PC-9 (cell line): ENCODE measurements around the gene SPOCK3. TPM values are rescaled to one million over a fixed set of nuclear protein-coding genes. Genes with fewer than 3 reads are reported as not detected.
A peak's percentile ranks its signal among the peaks of the same experiment; 100 is the strongest.
"Not testable (repeated sequence)": the region's sequence is repeated elsewhere in the genome, so short reads cannot be mapped to it uniquely, and the experiment has no call there.

Experiments
- Bru-seq: library from RNA; stranded (reverse); fragments of 400-500 nt; gene quantifications from one replicate; lab custom pipeline; 2021; lab: Mats Ljungman, UMichigan
- BruChase-seq, 2 experiments: library from RNA; stranded (reverse); fragments of 400-500 nt; gene quantifications; one replicate each; lab custom pipeline; 2021; lab: Mats Ljungman, UMichigan
- BruUV-seq: library from RNA; stranded (reverse); fragments of 400-500 nt; replicated peaks from 2 replicates; lab custom pipeline; 2021; lab: Mats Ljungman, UMichigan
- CTCF ChIA-PET: fragments of 300-600 bp; sonication (Branson Sonifier 250); formaldehyde crosslinking; loops from one replicate; lab custom pipeline; 2022; ENCODE audit warnings: antibody characterized with exemption; lab: Charles Lee
- POLR2A ChIA-PET: fragments of 300-600 bp; sonication (Branson Sonifier 250); formaldehyde crosslinking; loops from one replicate; lab custom pipeline; 2022; ENCODE audit warnings: antibody characterized with exemption; ENCODE audit not compliant: unreplicated experiment; lab: Charles Lee
- DNase-seq, 2 experiments: peaks; one replicate each; pipeline versions ENCODE4 v3.0.0 to v3.0.0-alpha.2; 2015 to 2022; ENCODE audit warnings: mixed read lengths in 1 of 2
- H2AFZ ChIP-seq: fragments of 200-600 bp; sonication (generic); 2 replicates; pipeline ENCODE4 v1.8.1; 2017; ENCODE audit warnings: antibody characterized with exemption
- H3F3A ChIP-seq: fragments of 200-600 bp; sonication (generic); 2 replicates; pipeline ENCODE4 v1.8.1; 2017; ENCODE audit warnings: antibody characterized with exemption, mild to moderate bottlenecking, low read depth; ENCODE audit not compliant: insufficient read depth
- H3K27ac ChIP-seq: fragments of 200-600 bp; sonication (generic); 2 replicates; pipeline ENCODE4 v1.6.1; 2016; ENCODE audit warnings: mixed run types
- H3K27me3 ChIP-seq: fragments of 200-600 bp; sonication (generic); 2 replicates; pipeline ENCODE4 v1.6.1; 2016; ENCODE audit warnings: low read depth, mixed run types; ENCODE audit not compliant: insufficient read depth
- H3K36me3 ChIP-seq: fragments of 200-600 bp; sonication (generic); 2 replicates; pipeline ENCODE4 v1.6.1; 2016; ENCODE audit warnings: low read depth, mixed run types
- H3K4me1 ChIP-seq: fragments of 200-600 bp; sonication (generic); replicated peaks from 2 replicates; pipeline ENCODE4 v1.6.1; 2016; ENCODE audit warnings: mixed run types; ENCODE audit not compliant: insufficient read depth
- H3K4me2 ChIP-seq: fragments of 200-600 bp; sonication (generic); 2 replicates; pipeline ENCODE4 v1.6.1; 2017; ENCODE audit warnings: mixed run types
- H3K4me3 ChIP-seq: fragments of 200-600 bp; sonication (generic); 2 replicates; pipeline ENCODE4 v1.6.1; 2016; ENCODE audit warnings: mixed run types
- H3K79me2 ChIP-seq: fragments of 200-600 bp; sonication (generic); 2 replicates; pipeline ENCODE4 v1.6.1; 2017; ENCODE audit warnings: low read depth, mixed run types
- H3K9me2 ChIP-seq: fragments of 200-600 bp; sonication (generic); 2 replicates; pipeline ENCODE4 v1.8.1; 2017; ENCODE audit warnings: mild to moderate bottlenecking; ENCODE audit not compliant: insufficient read depth
- H3K9me3 ChIP-seq: fragments of 200-600 bp; sonication (generic); 2 replicates; pipeline ENCODE4 v1.8.1; 2016; ENCODE audit warnings: low read depth; ENCODE audit not compliant: insufficient read depth
- H4K20me1 ChIP-seq: fragments of 200-600 bp; sonication (generic); 2 replicates; pipeline ENCODE4 v1.8.1; 2017; ENCODE audit not compliant: insufficient read depth
- CTCF ChIP-seq: fragments of 200-600 bp; sonication (generic); conservative IDR thresholded peaks from 2 replicates; pipeline ENCODE4 v1.6.1; 2017; ENCODE audit warnings: mixed run types, antibody characterized with exemption, mild to moderate bottlenecking, moderate library complexity
- EZH2 ChIP-seq: fragments of 200-600 bp; sonication (generic); IDR thresholded peaks from 2 replicates; pipeline ENCODE4 v1.8.0; 2017; ENCODE audit warnings: antibody characterized with exemption, low read depth
- intact Hi-C: fragments of 100-400 bp; cut with micrococcal nuclease; formaldehyde crosslinking; loops from one replicate; pipeline ENCODE4 v1.10.0; 2022; ENCODE audit not compliant: unreplicated experiment
- long read RNA-seq: library from polyadenylated mRNA; stranded (forward); transcript quantifications from one replicate; pipeline ENCODE4 v2.0.0, GENCODE V29; 2022
- total RNA-seq: library from RNA; stranded (reverse); gene quantifications from 2 replicates; pipeline ENCODE4 v1.2.3, GENCODE V29; 2021

The SPOCK3 gene
- total RNA-seq (not detected in 2 replicates), Bru-seq, nascent RNA (percentile 10 among the genes with signal in this experiment), BruChase-seq, experiment 1, labeled RNA remaining after a 2-hour chase (percentile 12 among the genes with signal in this experiment), BruChase-seq, experiment 2, labeled RNA remaining after a 6-hour chase (percentile 4 among the genes with signal in this experiment)
- long read RNA-seq = 0 reads

- H3K79me2 ChIP-seq = no peaks in the 10 kb centered on the region
- no peaks in the 10 kb centered on the region for H3K36me3 ChIP-seq
- POLR2A ChIA-PET = interaction anchor here (0.6 kb wide), 2 partner anchors 8 to 179 kb away, joined by 9 to 19 read pairs; no protein-coding TSS in a partner anchor
- no peak within 1 kb of the TSS for H3K27ac ChIP-seq
- H3K4me3 ChIP-seq = peak within 1 kb of the TSS; percentile 66
- no TSS peak for BruUV-seq
- peak within 1 kb of the TSS; percentile 88 for H2AFZ ChIP-seq
- no peaks in the 10 kb centered on the region for H3K27me3 ChIP-seq
- no peaks in the 10 kb centered on the region for H3F3A ChIP-seq
- H3K4me2 ChIP-seq = peak within 1 kb of the TSS; percentile 86
- DNase-seq = peak in 1 of 2 experiments; percentile 51
- no peaks in the 10 kb centered on the region for H3K4me1 ChIP-seq
- H3K9me2 ChIP-seq = no peaks in the 10 kb centered on the region
- no peaks in the 10 kb centered on the region for H3K9me3 ChIP-seq
- no peaks in the 10 kb centered on the region for H4K20me1 ChIP-seq
- intact Hi-C loops = loop anchor here (5.0 kb wide), 1 partner anchor 212 kb away; no protein-coding TSS in a partner anchor
- no peak for TF ChIP-seq EZH2
- TF ChIP-seq CTCF = no peak
- CTCF ChIA-PET = interaction anchor here (0.6 kb wide), 3 partner anchors 48 to 1064 kb away, joined by 3 to 18 read pairs (median 5); no protein-coding TSS in a partner anchor
These were observed at the start of gene SPOCK3 for GRCh38 chr4:167234316-167234881. Gene SPOCK3 (minus strand): TSS chr4:167234494.

GRCh38 chr4:167282171-167282864 is 48.0 kb upstream of the SPOCK3 start:
- no peaks in the 10 kb centered on the region for H3K36me3 ChIP-seq
- H4K20me1 ChIP-seq = no peaks in the 10 kb centered on the region
- H3K79me2 ChIP-seq = no peaks in the 10 kb centered on the region
- no peak for DNase-seq
- H3K27ac ChIP-seq = no peak overlapping the region
- POLR2A ChIA-PET = no interaction called here
- no peaks in the 10 kb centered on the region for H3K4me1 ChIP-seq
- no TSS peak for BruUV-seq
- peak overlapping the region; percentile 73 for H2AFZ ChIP-seq
- H3K9me2 ChIP-seq = no peaks in the 10 kb centered on the region
- H3K4me3 ChIP-seq = peak overlapping the region; percentile 41; the same call in 1 of the 2 replicates
- no peaks in the 10 kb centered on the region for H3F3A ChIP-seq
- CTCF ChIA-PET = interaction anchor here (0.7 kb wide), 1 partner anchor 48 kb away, joined by 5 read pairs; no protein-coding TSS in a partner anchor
- TF ChIP-seq EZH2 (no peak), CTCF (no peak)
- H3K27me3 ChIP-seq = no peaks in the 10 kb centered on the region
- peak overlapping the region; percentile 50 for H3K4me2 ChIP-seq
- no peaks in the 10 kb centered on the region for H3K9me3 ChIP-seq
- intact Hi-C loops = no loop called here

- H3K9me2 ChIP-seq, H3K36me3 ChIP-seq, BruUV-seq, H3K27ac ChIP-seq, H3K4me1 ChIP-seq, H4K20me1 ChIP-seq, intact Hi-C loops, H3K79me2 ChIP-seq, POLR2A ChIA-PET, H3K27me3 ChIP-seq, H3F3A ChIP-seq, H3K9me3 ChIP-seq: not testable (repeated sequence)
- DNase-seq = peak in 1 of 2 experiments; percentile 21
- H3K4me3 ChIP-seq = peak overlapping the region; percentile 41; the same call in 1 of the 2 replicates
- H2AFZ ChIP-seq = peak overlapping the region; percentile 73; the same call in 1 of the 2 replicates
- peak overlapping the region; percentile 50 for H3K4me2 ChIP-seq
- CTCF ChIA-PET = interaction anchor here (0.7 kb wide), 1 partner anchor 47 kb away, joined by 5 read pairs; no protein-coding TSS in a partner anchor
These were observed 47.3 kb upstream of the SPOCK3 start for GRCh38 chr4:167281545-167281944.
